ENCODE data around the gene BNC2.

Gene BNC2

DNA sequence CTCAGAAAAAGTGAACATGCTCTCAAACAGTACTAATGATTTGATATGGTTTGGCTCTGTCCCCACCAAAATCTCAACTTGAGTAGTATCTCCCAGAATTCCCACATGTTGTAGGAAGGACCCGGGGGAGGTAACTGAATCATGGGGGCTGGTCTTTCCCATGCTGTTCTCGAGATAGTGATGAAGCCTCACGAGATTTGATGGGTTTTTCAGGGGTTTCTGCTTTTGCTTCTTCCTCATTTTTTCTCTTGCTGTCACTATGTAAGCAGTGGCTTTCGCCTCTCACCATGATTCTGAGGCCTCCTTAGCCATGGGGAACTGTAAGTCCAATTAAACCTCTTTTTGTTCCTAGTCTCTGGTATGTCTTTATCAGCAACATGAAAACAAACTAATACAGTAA is 401.3 kb downstream of the BNC2 start:
- no peak for DNase-seq (ENCODE audit: low spot score)
- Histone ChIP-seq H3K27ac (ENCODE audit: poor library complexity, severe bottlenecking) (no peak overlapping the region), H3K36me3 (ENCODE audit: low read depth) (no peaks in the 10 kb centered on the region)

DNA sequence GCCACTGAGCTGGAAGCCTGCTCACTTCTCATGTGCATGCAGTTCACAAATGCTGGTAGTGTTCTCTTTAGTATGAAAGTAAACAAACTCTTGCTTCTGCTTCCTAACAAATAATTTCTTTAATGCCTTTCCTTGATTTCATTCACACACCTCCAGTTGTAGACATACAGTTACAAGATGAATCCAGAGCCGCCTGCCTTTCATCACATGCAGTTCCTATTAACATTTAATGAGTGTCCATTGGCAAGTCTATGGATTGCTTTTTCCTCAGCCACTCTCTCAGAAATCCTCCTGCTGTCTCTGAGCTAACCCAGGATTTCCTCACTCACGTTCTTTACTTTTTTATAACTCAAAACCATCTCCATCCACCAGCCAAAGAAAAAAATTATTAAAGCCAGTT is 408.6 kb downstream of the BNC2 start:
- H3K9me3 ChIP-seq (ENCODE audit: severe bottlenecking), result no peaks in the 10 kb centered on the region
- no peak overlapping the region for H3K4me3 ChIP-seq (ENCODE audit: severe bottlenecking)
- H3K4me1 ChIP-seq (ENCODE audit: insufficient read depth, poor library complexity, severe bottlenecking), result peaks cover 8% of the 10 kb centered on the region
- no peaks in the 10 kb centered on the region for H3K36me3 ChIP-seq (ENCODE audit: low read depth)
- no peak overlapping the region for H3K27ac ChIP-seq (ENCODE audit: poor library complexity, severe bottlenecking)
- ATAC-seq (ENCODE audit: low read depth) (no peak), DNase-seq (ENCODE audit: low spot score) (no peak)
- TF ChIP-seq, protein P1, sequence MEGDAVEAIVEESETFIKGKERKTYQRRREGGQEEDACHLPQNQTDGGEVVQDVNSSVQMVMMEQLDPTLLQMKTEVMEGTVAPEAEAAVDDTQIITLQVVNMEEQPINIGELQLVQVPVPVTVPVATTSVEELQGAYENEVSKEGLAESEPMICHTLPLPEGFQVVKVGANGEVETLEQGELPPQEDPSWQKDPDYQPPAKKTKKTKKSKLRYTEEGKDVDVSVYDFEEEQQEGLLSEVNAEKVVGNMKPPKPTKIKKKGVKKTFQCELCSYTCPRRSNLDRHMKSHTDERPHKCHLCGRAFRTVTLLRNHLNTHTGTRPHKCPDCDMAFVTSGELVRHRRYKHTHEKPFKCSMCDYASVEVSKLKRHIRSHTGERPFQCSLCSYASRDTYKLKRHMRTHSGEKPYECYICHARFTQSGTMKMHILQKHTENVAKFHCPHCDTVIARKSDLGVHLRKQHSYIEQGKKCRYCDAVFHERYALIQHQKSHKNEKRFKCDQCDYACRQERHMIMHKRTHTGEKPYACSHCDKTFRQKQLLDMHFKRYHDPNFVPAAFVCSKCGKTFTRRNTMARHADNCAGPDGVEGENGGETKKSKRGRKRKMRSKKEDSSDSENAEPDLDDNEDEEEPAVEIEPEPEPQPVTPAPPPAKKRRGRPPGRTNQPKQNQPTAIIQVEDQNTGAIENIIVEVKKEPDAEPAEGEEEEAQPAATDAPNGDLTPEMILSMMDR (IDR thresholded peaks at IDR 0.05; ENCODE audit: poor library complexity, severe bottlenecking), result no peak
- H3K27me3 ChIP-seq (ENCODE audit: insufficient read depth, poor library complexity, severe bottlenecking), result no peaks in the 10 kb centered on the region

More for the DNA sequence above, 401.3 kb downstream of the BNC2 start:
- ATAC-seq (ENCODE audit: low read depth), result no peak
- TF ChIP-seq, protein P1 (IDR thresholded peaks at IDR 0.05; ENCODE audit: poor library complexity, severe bottlenecking), result no peak
- H3K9me3 ChIP-seq (ENCODE audit: severe bottlenecking), result no peaks in the 10 kb centered on the region
- H3K27me3 ChIP-seq (ENCODE audit: insufficient read depth, poor library complexity, severe bottlenecking), result no peaks in the 10 kb centered on the region
- H3K4me1 ChIP-seq (ENCODE audit: insufficient read depth, poor library complexity, severe bottlenecking), result no peaks in the 10 kb centered on the region
- no peak overlapping the region for H3K4me3 ChIP-seq (ENCODE audit: severe bottlenecking)

DNA sequence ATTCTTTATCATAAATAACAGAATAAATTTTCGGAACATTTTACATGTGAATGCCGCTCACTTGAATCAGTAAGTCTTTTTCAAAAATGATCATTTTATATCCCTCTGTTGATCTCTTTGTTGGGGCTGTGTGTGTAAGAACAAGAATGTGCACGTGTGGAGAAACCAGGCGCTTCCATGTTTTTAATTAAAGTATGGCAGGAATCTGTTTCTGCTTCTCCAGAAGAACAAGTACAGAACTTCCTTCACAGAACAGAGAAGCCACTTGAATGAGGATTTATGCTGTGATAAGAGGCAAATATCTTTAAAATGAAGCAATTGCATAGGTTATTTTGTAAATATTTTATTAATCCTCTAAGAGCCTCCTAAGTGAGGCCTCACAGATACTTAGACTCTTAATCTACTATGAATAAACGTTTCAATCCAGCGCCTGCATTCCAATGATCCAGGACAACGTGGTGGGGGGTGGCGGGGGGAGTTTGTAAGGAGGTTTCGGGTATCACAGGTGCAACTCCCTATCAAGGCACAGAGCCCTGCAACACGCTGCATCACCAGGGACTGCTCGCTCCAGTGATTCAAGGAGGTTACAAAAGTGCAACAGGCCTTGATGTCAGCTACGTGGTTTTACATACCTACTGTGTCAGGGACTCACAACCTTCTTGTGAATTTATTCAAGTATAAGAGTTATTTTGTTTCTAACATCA is 409.2 kb downstream of the BNC2 start:
- H3K4me3 ChIP-seq (ENCODE audit: severe bottlenecking), result no peak overlapping the region
- DNase-seq (ENCODE audit: low spot score), result no peak

DNA sequence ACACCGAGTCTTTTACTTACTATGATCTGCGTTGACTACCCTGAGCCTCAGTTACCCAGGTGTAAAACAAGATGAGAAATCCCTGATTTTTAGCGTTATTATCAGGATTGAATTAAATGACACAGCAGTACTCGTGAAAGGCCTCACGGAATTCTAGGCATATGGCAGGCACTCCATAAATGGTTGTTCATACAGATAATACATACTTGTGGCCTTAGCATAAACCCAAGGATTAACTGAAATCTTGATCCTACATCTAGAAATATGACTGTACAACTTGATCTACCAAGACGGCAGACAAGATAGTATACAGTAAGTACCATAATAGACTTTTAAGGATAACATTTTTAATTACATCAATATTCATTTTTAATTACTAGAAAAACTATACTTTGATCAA is 409.8 kb downstream of the BNC2 start:
- Histone ChIP-seq H3K9me3 (ENCODE audit: severe bottlenecking) (no peaks in the 10 kb centered on the region), H3K4me1 (ENCODE audit: insufficient read depth, poor library complexity, severe bottlenecking) (peaks cover 8% of the 10 kb centered on the region), H3K27ac (ENCODE audit: poor library complexity, severe bottlenecking) (no peak overlapping the region), H3K36me3 (ENCODE audit: low read depth) (no peaks in the 10 kb centered on the region), H3K4me3 (ENCODE audit: severe bottlenecking) (no peak overlapping the region), H3K27me3 (ENCODE audit: insufficient read depth, poor library complexity, severe bottlenecking) (no peaks in the 10 kb centered on the region)
- DNase-seq (ENCODE audit: low spot score) (no peak), ATAC-seq (ENCODE audit: low read depth) (no peak)
- TF ChIP-seq, protein P1 (IDR thresholded peaks at IDR 0.05; ENCODE audit: poor library complexity, severe bottlenecking), result no peak

More for the DNA sequence above, 409.2 kb downstream of the BNC2 start:
- H3K4me1 ChIP-seq (ENCODE audit: insufficient read depth, poor library complexity, severe bottlenecking), result peaks cover 8% of the 10 kb centered on the region
- no peaks in the 10 kb centered on the region for H3K27me3 ChIP-seq (ENCODE audit: insufficient read depth, poor library complexity, severe bottlenecking)
- H3K36me3 ChIP-seq (ENCODE audit: low read depth), result no peaks in the 10 kb centered on the region
- H3K27ac ChIP-seq (ENCODE audit: poor library complexity, severe bottlenecking), result no peak overlapping the region
- ATAC-seq (ENCODE audit: low read depth), result no peak
- H3K9me3 ChIP-seq (ENCODE audit: severe bottlenecking), result no peaks in the 10 kb centered on the region
- TF ChIP-seq, protein P1 (IDR thresholded peaks at IDR 0.05; ENCODE audit: poor library complexity, severe bottlenecking), result no peak

DNA sequence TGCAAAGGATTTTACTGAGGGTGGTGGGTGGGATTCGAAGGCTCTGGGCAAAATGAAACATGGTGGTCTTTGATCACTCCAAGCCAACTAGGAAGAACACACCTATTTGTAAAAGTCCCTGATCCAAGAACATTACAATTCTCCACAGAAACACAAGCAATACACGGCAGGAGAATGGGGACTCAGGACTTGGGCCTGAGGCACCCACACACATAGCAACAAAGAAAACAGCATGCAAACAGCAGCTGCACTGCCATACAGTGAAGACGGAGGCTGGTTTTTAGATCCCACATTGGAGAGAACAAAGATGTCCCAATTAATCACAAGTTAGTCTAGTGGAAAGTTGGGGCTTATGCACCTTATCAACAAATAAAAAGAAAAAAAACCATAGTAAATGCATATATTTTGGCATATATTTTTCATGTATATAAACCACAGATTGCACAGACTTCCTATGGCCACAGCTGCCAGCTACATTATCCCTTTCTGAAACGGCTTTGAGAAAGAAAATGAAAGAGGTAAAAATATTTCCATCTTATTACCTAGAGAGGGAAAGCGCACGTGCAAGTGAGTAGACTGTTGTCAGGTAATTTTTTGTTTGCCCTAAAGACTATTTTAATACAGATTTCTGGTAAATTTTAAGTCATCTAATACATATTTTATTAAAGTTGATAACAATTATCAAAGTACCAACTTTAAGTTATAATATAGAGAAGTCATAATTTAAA is 410.9 kb downstream of the BNC2 start:
- Histone ChIP-seq H3K9me3 (ENCODE audit: severe bottlenecking) (no peaks in the 10 kb centered on the region), H3K27me3 (ENCODE audit: insufficient read depth, poor library complexity, severe bottlenecking) (no peaks in the 10 kb centered on the region), H3K27ac (ENCODE audit: poor library complexity, severe bottlenecking) (no peak overlapping the region), H3K36me3 (ENCODE audit: low read depth) (no peaks in the 10 kb centered on the region), H3K4me3 (ENCODE audit: severe bottlenecking) (no peak overlapping the region), H3K4me1 (ENCODE audit: insufficient read depth, poor library complexity, severe bottlenecking) (peaks cover 8% of the 10 kb centered on the region)
- TF ChIP-seq, protein P1 (IDR thresholded peaks at IDR 0.05; ENCODE audit: poor library complexity, severe bottlenecking), result no peak
- DNase-seq (ENCODE audit: low spot score) (no peak), ATAC-seq (ENCODE audit: low read depth) (no peak)

All from RWPE2 (cell line).